Hepatocyte (in vitro differentiated cells): ENCODE results near the gene ULK2.

Source experiments
- EZH2 ChIP-seq: fragments of 200-600 bp; sonication (generic); IDR thresholded peaks from 2 replicates; pipeline ENCODE4 v1.6.1; 2016; ENCODE audit warnings: antibody characterized with exemption, mild to moderate bottlenecking, borderline replicate concordance
- EZH2phosphoT487 ChIP-seq: fragments of 200-600 bp; sonication (generic); IDR thresholded peaks from one replicate; pipeline ENCODE4 v1.6.1; 2018; ENCODE audit warnings: antibody characterized with exemption, mild to moderate bottlenecking, low read depth, moderate library complexity; ENCODE audit not compliant: unreplicated experiment, severe bottlenecking
- TF ChIP-seq, protein P1 (sequence below): fragments of 200-600 bp; sonication (generic); IDR thresholded peaks from 2 replicates; pipeline ENCODE4 v1.5.1; 2016; ENCODE audit warnings: antibody characterized with exemption, mild to moderate bottlenecking; ENCODE audit not compliant: poor library complexity

DNA sequence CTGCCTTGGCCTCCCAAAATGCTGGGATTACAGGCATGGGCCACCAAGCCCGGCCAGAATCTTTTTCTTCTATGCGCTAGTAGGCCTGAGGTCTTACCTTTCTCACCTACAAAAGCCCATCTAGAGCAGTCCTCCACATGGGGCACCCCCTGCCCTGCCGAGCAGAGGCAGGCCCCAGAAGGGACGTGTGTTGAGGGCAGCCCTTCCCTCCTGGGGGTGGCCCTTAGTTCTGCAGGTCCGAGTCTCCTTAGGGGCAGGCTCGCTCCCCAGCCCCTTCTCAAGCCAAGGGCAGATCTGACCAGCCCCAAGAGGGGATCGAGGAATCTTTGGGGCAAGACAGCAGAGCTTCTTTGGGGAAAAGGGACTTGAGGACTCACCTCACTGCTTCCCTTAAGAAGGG is 101.7 kb downstream of the ULK2 start:
- TF ChIP-seq EZH2: no peak
- TF ChIP-seq, protein P1, sequence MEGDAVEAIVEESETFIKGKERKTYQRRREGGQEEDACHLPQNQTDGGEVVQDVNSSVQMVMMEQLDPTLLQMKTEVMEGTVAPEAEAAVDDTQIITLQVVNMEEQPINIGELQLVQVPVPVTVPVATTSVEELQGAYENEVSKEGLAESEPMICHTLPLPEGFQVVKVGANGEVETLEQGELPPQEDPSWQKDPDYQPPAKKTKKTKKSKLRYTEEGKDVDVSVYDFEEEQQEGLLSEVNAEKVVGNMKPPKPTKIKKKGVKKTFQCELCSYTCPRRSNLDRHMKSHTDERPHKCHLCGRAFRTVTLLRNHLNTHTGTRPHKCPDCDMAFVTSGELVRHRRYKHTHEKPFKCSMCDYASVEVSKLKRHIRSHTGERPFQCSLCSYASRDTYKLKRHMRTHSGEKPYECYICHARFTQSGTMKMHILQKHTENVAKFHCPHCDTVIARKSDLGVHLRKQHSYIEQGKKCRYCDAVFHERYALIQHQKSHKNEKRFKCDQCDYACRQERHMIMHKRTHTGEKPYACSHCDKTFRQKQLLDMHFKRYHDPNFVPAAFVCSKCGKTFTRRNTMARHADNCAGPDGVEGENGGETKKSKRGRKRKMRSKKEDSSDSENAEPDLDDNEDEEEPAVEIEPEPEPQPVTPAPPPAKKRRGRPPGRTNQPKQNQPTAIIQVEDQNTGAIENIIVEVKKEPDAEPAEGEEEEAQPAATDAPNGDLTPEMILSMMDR: no peak
- TF ChIP-seq EZH2phosphoT487: no peak
